ENCODE data around the gene CTDSPL. TPM values are rescaled to one million over a fixed set of nuclear protein-coding genes. Genes with fewer than 3 reads are reported as not detected.

Gene CTDSPL
- total and polyA plus RNA-seq, 2 of the 8 experiments (the other 6 are each of a cell fraction or from before 2014, with no cell fraction given), result 20.3 to 42.2 TPM

- ChIA-PET CTCF (ENCODE audit: partially characterized antibody) (interaction anchor here (0.6 to 5.7 kb wide), 18 partner anchors 7 to 136 kb away, joined by 3 to 32 read pairs (median 8); no protein-coding TSS in a partner anchor), POLR2A (ENCODE audit: partially characterized antibody) (no interaction called here)
- Histone ChIP-seq H3K27ac (ENCODE audit: low read depth, low read length) (no peak overlapping the region), H3K79me1 (ENCODE audit: low read depth, low read length) (no peaks in the 10 kb centered on the region), H3K36me3 (ENCODE audit: control insufficient read depth in 2 of 4, insufficient read depth in 4 of 4, low read length in 3 of 4) (no peaks in the 10 kb centered on the region; a peak in 1 of 8 replicates), H4K8ac (ENCODE audit: extremely low read depth, insufficient read depth, low read length) (no peak overlapping the region), H3K9ac (replicated peaks in 1 of 4; ENCODE audit: extremely low read depth in 1 of 4, low read depth in 3 of 4, low read length in 3 of 4) (no peak overlapping the region), H4K5ac (ENCODE audit: insufficient read length, low read depth, low read length) (no peak overlapping the region), H3K23me2 (ENCODE audit: low read depth, low read length) (no peaks in the 10 kb centered on the region), H2AFZ (ENCODE audit: low read length) (no peak overlapping the region), H4K91ac (replicated peaks; ENCODE audit: insufficient read length, low read length) (no peak overlapping the region), H2BK5ac (ENCODE audit: low read depth, low read length) (no peak overlapping the region), H3K4me2 (ENCODE audit: insufficient read depth in 1 of 2, low read depth in 2 of 2, low read length in 2 of 2) (no peak overlapping the region), H3K4me3 (ENCODE audit: extremely low read depth in 1 of 4, insufficient read depth in 2 of 4, low read depth in 3 of 4, low read length in 4 of 4) (no peak overlapping the region), H3K4me1 (replicated peaks in 1 of 4; ENCODE audit: control insufficient read depth in 3 of 4, insufficient read depth in 4 of 4, low read length in 3 of 4) (peaks cover 0 to 3% (median 0%) of the 10 kb centered on the region in 4 experiments; a peak in 1 of 7 replicates), H2BK12ac (ENCODE audit: low read depth, low read length) (no peak overlapping the region), H4K20me1 (replicated peaks in 1 of 2; ENCODE audit: control insufficient read depth in 1 of 2, insufficient read depth in 2 of 2, low read length in 2 of 2) (peaks cover 0 to 2% of the 10 kb centered on the region in 2 experiments), H3K23ac (ENCODE audit: insufficient read length) (no peak overlapping the region), H2AK5ac (ENCODE audit: low read depth, low read length) (no peak overlapping the region), H3K56ac (replicated peaks; ENCODE audit: insufficient read length, low read depth, low read length) (no peak overlapping the region), H3K18ac (ENCODE audit: extremely low read depth, low read length) (no peak overlapping the region), H3K9me3 (ENCODE audit: insufficient read depth in 2 of 2, low read depth in 1 of 2, low read length in 1 of 2) (no peaks in the 10 kb centered on the region), H3K79me2 (ENCODE audit: control insufficient read depth in 1 of 2, insufficient read depth in 2 of 2, low read length in 2 of 2) (no peaks in the 10 kb centered on the region), H3K4ac (replicated peaks; ENCODE audit: insufficient read length, low read depth, low read length) (no peak overlapping the region), H3K27me3 (replicated peaks in 1 of 4; ENCODE audit: control insufficient read depth in 3 of 4, extremely low read depth in 1 of 4, insufficient read depth in 3 of 4, low read length in 3 of 4) (no peaks in the 10 kb centered on the region), H2BK15ac (ENCODE audit: low read length) (no peak overlapping the region), H2BK20ac (ENCODE audit: low read length) (no peak overlapping the region), H3K14ac (ENCODE audit: insufficient read length) (no peak overlapping the region), H2BK120ac (replicated peaks; ENCODE audit: low read depth, low read length) (no peak overlapping the region)
- 95% methylated on average over 15 of the region's 15 CpGs; no CpG with 5 or more reads in 1 of the 2 experiments for WGBS, 2 experiments (ENCODE audit: extremely low coverage in 1 of 2, insufficient coverage in 1 of 2, insufficient read length in 1 of 2, insufficient replicate concordance in 2 of 2, low coverage in 1 of 2, low lambda C conversion rate in 2 of 2, missing lambda C conversion rate in 1 of 2)
- FAIRE-seq (no peak), DNase-seq (ENCODE audit: low read depth in 1 of 2, low spot score in 2 of 2) (no peak)
- TF ChIP-seq EGR1 (IDR thresholded peaks at IDR 0.05; ENCODE audit: borderline replicate concordance, low read depth, low read length) (no peak), JUND (IDR thresholded peaks at IDR 0.05; ENCODE audit: low read length) (no peak), RNF2 (IDR thresholded peaks at IDR 0.05; ENCODE audit: borderline replicate concordance, low read depth, low read length, missing control alignments, poor library complexity, severe bottlenecking) (no peak), CTCF (IDR thresholded peaks at IDR 0.05; ENCODE audit: control extremely low read depth in 1 of 3, insufficient read depth in 1 of 3, low read depth in 1 of 3, low read length in 3 of 3) (no peak), PHF8 (conservative IDR thresholded peaks at IDR 0.05; ENCODE audit: low read depth, low read length) (no peak), TAF7 (optimal IDR thresholded peaks at IDR 0.05; ENCODE audit: borderline replicate concordance, low read depth, low read length) (no peak), CBX8 (IDR thresholded peaks at IDR 0.05; ENCODE audit: borderline replicate concordance, low read depth, low read length) (no peak), BRCA1 (IDR thresholded peaks at IDR 0.05; ENCODE audit: low read depth, low read length) (no peak), POU5F1 (IDR thresholded peaks at IDR 0.05; ENCODE audit: low read depth, low read length) (no peak), POLR2AphosphoS5 (IDR thresholded peaks at IDR 0.05; ENCODE audit: low read depth, low read length) (no peak)
Observed at GRCh38 chr3:37968813-37969595, 107.3 kb downstream of the CTDSPL start.
